GM18951 (cell line): Measurements from ENCODE around the gene MAGI1.

Experiments
- POLR2A ChIP-seq: IDR thresholded peaks from 4 replicates; pipeline ENCODE4 v1.6.1; 2011; ENCODE audit warnings: mild to moderate bottlenecking; ENCODE audit not compliant: insufficient read length, insufficient read depth; ENCODE audit errors: extremely low read depth
- in situ Hi-C: fragments of 300-500 bp; cut with MboI; formaldehyde crosslinking; loops from one replicate; pipeline ENCODE4 v1.12.0; 2022; ENCODE audit warnings: low sequenced_read_pairs, mixed read lengths, inconsistent platforms; ENCODE audit not compliant: unreplicated experiment

Gene MAGI1

GRCh38 chr3:65837604-65838003, 201.1 kb downstream of the MAGI1 start:
- TF ChIP-seq POLR2A, result no peak
- in situ Hi-C loops, result no loop called here

- in situ Hi-C loops, result no loop called here
- TF ChIP-seq POLR2A, result no peak
Measured at GRCh38 chr3:65836047-65836446, 202.7 kb downstream of the MAGI1 start.

- TF ChIP-seq POLR2A, result no peak
- in situ Hi-C loops, result no loop called here
Measured at GRCh38 chr3:65833761-65834505, 204.8 kb downstream of the MAGI1 start.

GRCh38 chr3:65831733-65832425, 206.8 kb downstream of the MAGI1 start:
- TF ChIP-seq POLR2A, result no peak
- in situ Hi-C loops, result no loop called here

GRCh38 chr3:65830948-65831732, 207.6 kb downstream of the MAGI1 start:
- in situ Hi-C loops, result no loop called here
- TF ChIP-seq POLR2A, result no peak

GRCh38 chr3:65829228-65829627, 209.5 kb downstream of the MAGI1 start:
- in situ Hi-C loops, result no loop called here
- TF ChIP-seq POLR2A, result no peak

- in situ Hi-C loops, result no loop called here
- TF ChIP-seq POLR2A, result no peak
Measured at GRCh38 chr3:65828706-65829105, 210.0 kb downstream of the MAGI1 start.

GRCh38 chr3:65827076-65827475, 211.6 kb downstream of the MAGI1 start:
- in situ Hi-C loops, result no loop called here
- TF ChIP-seq POLR2A, result no peak

- in situ Hi-C loops, result no loop called here
- TF ChIP-seq POLR2A, result no peak
Measured at GRCh38 chr3:65824166-65824565, 214.6 kb downstream of the MAGI1 start.

GRCh38 chr3:65820600-65820999, 218.1 kb downstream of the MAGI1 start:
- in situ Hi-C loops, result no loop called here
- TF ChIP-seq POLR2A, result no peak

- in situ Hi-C loops, result no loop called here
- no peak for TF ChIP-seq POLR2A
Measured at GRCh38 chr3:65819896-65820295, 218.8 kb downstream of the MAGI1 start.

- no peak for TF ChIP-seq POLR2A
- in situ Hi-C loops, result no loop called here
Measured at GRCh38 chr3:65817553-65818126, 221.1 kb downstream of the MAGI1 start.

GRCh38 chr3:65816208-65816607, 222.5 kb downstream of the MAGI1 start:
- no peak for TF ChIP-seq POLR2A
- in situ Hi-C loops, result no loop called here
